Activated CD4-positive, alpha-beta T cell treated with anti-CD3 and anti-CD28 coated beads, Interleukin-2, amount 50 U/mL, for 4 hours (primary cell): ENCODE data around the gene FGFR3.

Source experiments
- DNase-seq, 2 experiments: peaks; one replicate each; pipeline ENCODE4 v3.0.0-alpha.2; 2020

Gene FGFR3

DNA sequence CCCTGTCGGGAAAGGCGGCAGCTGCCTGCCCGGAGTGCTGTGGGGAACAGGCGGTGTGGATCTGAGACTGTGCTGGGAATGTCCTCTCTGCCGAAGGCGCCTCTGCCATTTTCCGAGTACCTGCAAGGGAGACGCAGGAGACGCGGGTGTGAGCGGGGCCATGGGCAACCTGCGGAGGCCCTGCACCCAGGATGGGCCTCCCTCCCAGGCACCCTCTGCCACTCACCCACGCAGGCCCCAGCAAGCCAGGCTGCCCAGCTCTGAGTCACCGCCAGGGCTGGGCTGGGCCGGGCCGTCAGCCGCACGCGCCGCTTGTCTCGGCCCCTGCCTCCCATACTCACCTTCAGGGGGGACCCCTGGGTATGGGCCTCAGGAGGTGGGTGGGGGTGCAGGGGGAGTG, 3.5 kb upstream of the FGFR3 start:
- no peak for DNase-seq

DNA sequence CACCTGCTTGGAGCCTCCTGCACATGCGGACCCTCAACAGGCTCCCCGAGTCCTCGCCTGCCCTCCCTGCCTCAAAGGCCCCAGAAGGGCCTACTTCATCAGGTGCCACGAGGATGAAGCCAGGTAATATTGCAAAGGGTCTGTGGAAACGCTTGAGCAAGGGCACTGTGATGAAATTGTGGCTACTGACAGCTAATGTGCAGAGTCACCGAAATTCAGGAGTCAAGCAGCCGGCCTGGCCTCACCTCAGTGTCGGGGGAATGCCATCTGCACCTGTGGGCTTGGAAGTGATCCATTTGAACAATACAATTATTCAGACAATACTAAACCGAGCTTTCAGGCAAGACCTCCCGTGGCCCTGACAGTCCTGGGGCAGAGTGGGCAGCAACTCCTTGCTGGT, 3.1 kb upstream of the FGFR3 start:
- no peak for DNase-seq

- DNase-seq: no peak
Observed at GRCh38 chr4:1792158-1792831, 798 bp upstream of the FGFR3 start.

DNA sequence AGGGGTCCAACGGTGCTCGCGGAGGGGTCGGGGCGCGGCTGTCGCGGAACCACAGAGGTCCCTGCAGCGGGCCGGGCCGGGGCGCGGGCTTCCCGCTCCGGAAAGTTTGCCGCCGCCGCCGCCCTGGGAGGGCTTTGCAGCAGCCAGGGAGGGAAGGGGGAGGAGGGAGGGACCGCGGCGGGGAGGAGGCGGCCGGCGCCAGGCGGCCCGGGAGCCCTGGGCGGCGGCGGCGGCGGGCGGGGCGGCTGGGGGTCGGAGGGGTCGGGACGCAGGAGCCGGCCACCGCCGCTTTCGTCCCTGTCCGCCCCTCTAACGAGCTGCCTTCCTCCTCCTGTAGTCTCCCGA, 375 bp downstream of the FGFR3 start:
- DNase-seq: peak; percentile 13 to 16

- DNase-seq: no peak
Observed at GRCh38 chr4:1793940-1794808, 1.1 kb downstream of the FGFR3 start.

GRCh38 chr4:1794809-1795298, 1.8 kb downstream of the FGFR3 start:
- DNase-seq: no peak

- no peak for DNase-seq
Observed at GRCh38 chr4:1795299-1796195, 2.5 kb downstream of the FGFR3 start.

DNA sequence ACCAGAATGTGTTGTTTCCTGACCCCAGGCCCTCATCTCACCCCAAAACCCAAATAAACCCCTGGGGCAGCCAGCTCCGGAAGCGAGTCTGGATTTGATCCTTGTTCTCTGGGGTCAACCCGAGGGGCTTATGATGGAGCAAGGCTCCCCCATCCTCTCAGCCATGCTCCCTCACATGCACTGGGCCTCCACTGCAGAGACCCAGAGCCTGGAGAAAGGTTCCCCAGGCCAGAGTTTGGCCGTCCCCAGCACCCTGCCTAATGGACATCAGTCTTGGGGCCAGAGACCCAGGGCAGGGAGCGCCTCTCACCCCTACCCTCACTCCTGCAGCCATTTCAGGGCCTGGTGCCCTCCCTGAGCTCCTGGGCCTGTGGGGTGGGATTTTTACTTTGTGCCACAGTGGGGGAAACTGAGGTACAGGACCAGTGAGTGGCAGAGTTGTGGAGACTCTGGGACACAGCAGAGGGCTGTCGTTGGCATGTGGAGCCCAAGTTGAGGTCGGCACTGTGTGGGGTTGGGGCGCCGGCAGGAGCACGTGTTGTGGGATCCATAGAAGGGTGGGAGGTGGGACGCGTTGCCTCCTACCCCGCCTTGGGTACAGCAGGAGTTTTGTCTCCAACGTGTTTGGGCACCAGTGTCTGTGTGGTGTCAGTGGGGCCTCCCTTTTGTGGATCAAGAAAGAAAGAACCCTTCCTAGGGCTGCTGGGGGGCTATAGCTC, 3.6 kb downstream of the FGFR3 start:
- no peak for DNase-seq

- DNase-seq: no peak
Observed at GRCh38 chr4:1797298-1797860, 4.3 kb downstream of the FGFR3 start.

DNA sequence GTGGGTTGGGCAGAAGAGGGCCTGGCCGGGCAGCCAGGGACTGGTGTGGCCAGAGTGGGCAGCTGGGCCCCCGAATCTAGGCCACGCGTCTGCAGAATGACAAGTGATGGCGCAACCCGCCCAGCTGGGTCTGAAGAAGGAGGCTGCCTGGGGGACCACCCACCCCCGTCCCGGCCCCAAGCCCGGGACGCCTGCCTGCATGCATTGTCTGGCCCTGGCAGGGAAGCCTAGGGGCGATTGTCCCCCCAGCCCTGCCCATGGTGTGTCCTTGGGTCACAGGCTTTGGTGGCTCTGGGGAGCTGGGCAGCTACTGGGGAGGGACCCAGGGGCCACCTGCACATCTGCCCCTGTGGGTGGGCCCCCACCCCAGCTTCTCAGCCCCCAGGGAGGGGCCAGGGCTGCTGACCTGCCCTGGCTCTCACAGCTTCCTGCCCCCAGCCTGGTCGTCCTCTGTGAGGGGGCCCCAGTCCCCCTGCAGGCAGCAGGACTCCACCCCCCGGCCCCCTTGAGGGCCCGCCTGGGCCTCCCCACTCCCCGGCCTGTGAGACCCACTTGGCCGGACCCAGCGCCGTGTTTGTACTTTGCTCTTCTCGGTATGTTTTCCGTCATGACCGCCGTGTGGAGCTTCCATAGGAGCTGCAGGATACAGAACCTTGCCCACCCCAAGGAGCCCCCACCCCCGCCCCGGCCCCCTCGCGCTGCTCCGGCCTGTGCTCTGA, 4.9 kb downstream of the FGFR3 start:
- no peak for DNase-seq

GRCh38 chr4:1798580-1799386, 5.7 kb downstream of the FGFR3 start:
- DNase-seq: no peak

- DNase-seq: no peak
Observed at GRCh38 chr4:1799387-1800375, 6.6 kb downstream of the FGFR3 start.

DNA sequence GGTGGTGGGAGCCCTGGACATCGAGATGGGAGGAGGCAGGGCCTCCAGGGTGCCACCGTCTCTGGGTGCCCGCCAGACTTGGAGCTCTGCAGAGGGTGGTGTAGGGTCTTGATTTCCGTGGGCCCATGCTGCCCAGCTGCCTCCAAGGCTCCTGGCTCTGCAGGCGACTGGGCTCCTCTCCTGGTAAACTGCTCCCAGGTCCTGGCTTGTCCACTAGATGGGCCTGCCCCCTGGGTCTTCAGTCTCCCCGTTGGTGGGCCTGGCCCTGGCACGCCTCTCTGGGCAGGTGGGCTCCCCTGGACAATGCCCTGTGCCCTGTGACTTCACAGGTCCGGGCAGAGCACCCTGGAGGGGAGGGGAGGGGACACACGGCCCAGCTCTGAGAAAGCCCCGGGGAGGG, 7.7 kb downstream of the FGFR3 start:
- no peak for DNase-seq

DNA sequence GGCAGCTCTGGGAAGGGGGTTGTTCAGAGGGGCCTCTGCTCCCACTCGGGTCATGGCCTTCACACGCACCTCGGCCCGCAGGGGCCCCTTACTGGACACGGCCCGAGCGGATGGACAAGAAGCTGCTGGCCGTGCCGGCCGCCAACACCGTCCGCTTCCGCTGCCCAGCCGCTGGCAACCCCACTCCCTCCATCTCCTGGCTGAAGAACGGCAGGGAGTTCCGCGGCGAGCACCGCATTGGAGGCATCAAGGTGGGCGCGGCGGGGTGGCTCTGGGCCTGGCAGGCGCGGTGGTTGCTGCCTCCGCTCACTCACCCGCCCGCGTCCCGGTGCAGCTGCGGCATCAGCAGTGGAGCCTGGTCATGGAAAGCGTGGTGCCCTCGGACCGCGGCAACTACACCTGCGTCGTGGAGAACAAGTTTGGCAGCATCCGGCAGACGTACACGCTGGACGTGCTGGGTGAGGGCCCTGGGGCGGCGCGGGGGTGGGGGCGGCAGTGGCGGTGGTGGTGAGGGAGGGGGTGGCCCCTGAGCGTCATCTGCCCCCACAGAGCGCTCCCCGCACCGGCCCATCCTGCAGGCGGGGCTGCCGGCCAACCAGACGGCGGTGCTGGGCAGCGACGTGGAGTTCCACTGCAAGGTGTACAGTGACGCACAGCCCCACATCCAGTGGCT, 8.3 kb downstream of the FGFR3 start:
- DNase-seq: no peak

GRCh38 chr4:1802151-1802715, 9.1 kb downstream of the FGFR3 start:
- DNase-seq: no peak

GRCh38 chr4:1802720-1803522, 9.8 kb downstream of the FGFR3 start:
- no peak for DNase-seq
